IPS-11a (cell line): ENCODE results near the gene CNTN4.
"Not testable (repeated sequence)": the region's sequence is repeated elsewhere in the genome, so short reads cannot be mapped to it uniquely, and the experiment has no call there.

Experiments
- H3K4me3 ChIP-seq: one replicate; pipeline ENCODE4 v1.5.1; 2013; ENCODE audit warnings: low read depth, low read length, control low read depth

Gene CNTN4

DNA sequence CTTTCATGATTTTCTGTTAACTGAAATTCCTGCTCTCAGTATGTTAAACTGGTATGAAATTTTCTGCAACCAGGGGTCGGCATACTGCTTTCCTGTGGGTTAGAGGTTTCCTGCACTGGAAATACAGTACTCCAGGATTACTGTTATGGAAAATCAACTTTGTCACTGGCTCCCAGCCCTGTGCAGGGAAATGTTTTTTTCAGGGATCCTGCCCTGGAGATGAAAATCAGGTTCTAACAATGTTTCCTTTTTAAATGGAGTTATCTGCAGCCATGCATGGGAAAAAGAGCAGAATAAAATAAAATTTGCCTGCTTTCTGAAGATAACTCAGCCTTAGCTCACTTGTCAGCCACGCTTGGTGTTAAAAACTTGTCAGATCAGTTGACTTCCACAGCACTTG is 791.1 kb downstream of the CNTN4 start:
- no peak overlapping the region for H3K4me3 ChIP-seq

DNA sequence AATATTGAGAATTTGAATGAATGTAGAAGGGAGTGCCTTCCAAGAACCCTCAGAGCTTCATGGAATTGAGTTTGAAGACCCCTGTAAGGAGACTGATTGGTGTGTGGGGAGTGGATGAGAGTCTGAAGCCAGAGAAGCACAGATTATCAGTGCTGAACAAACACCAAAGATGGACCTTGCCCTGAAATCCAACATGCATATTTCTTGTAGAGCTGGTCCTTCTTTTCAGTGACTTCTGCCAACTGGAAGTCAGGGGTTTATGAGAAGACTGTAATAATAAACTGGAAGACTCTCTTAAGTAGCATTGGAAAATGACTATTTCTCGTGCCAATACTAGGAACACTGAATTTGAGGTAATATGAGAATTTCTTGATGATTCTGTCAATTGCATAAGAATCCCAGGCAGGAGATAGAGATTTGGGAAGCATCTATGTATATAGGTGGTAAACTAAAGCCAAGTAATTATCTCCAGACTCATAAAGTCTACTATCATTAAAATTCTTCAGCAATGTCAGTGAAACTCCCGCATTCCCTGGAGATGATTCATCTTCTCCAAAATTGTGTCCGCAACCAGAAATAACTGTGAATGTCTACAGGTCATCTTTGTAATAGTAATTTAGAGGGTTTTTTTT is 797.8 kb downstream of the CNTN4 start:
- no peak overlapping the region for H3K4me3 ChIP-seq

DNA sequence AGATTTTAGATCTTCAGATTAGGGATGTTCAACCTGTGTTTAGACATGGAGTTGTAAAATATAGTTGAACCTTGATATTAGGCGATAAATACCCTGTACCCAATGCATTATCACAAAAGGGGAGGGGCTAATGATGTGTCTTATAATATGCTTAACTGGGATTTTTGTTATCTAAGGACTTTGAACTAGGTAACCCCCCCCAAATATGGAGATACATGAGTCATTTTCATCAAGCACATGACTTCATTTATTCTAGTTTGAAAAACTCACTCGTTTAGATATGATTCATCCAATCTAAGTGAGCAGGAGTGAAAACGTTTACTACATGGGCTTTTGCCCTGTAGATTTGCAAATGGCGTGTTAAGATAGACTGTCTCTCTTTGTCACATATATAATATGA is 799.2 kb downstream of the CNTN4 start:
- no peak overlapping the region for H3K4me3 ChIP-seq

DNA sequence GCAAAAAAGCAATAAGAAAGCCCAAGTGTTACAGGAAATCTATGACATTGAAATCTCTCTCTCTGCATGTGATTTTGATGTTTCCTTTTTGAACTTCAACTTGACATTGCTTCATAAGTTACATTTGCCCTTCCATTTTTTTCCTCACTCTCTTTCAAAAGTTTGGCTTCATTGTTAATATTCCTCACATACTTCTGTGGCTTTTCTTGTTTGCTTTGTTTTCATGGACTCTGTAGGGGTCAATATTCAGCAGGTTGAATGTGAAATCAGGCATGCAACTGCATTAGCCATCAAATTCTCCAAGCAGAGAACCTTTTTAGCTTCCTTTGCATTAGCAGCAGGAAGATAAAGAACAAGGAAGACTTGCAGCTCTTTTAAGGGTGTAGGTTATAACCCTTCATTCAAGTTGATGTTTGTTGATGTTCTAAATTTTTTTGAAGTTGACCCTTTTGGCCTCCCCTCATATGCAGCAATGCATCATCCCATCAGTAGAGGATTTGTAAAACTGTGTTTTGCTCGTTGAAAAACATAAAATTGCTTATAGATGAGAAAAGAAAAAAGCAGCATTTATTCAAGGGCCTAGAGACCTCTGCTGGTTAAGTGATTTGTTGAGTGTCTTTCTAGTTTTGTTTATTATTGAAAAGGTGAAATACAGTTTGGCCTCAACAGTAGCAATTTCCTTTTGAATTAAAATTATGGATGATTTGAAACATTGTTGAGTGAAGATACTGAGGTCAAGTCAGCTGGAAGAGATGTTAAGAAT is 800.1 kb downstream of the CNTN4 start:
- H3K4me3 ChIP-seq, result no peak overlapping the region

DNA sequence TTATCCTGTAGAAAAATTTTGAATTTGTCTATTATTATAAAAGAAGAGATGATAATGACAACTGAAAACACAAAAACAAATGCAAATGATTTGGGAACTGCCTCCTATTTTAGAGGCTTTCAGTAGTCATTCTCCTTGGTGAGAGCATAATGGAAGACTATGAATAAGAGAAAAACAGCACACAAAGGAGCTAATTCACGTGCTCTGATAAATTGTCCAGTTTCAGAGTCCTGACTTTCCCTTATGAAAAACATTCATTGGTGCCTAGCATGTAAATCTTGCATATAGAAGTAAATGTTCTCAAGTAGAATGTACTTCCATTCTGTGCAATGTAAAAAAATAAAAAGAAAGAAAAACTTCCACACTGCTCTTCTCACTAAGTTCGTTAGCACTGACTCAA is 805.4 kb downstream of the CNTN4 start:
- no peak overlapping the region for H3K4me3 ChIP-seq

DNA sequence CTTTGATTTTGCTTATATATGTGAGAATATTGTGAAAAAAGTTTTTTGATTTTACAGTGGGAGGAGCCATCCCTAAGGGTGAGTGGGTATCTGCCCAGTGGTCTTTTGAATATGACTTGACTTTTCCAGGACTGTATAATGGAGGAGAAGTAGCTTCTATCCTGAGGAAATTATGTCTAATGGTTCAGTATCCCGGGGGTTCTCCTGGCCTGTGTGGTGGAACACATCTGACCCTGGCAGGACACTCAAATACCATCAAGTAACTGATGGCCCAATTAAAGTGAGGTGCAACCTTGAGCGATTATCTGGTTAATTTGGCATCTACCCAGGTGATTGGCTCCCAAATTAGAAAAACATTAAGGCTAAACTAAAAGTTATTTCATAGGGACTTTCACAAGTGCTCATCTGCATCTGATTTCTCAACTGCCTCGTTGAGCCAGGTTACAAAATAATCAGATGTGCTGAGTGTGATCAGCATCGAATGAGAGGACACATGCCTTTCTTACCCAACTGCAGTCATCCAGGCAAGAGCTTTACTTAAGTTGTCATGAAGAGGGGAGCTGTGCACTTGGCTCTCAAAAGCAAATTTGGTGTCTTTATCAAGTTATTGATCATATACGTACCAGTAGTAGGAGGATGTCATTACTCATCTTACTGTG is 810.2 kb downstream of the CNTN4 start:
- no peak overlapping the region for H3K4me3 ChIP-seq

DNA sequence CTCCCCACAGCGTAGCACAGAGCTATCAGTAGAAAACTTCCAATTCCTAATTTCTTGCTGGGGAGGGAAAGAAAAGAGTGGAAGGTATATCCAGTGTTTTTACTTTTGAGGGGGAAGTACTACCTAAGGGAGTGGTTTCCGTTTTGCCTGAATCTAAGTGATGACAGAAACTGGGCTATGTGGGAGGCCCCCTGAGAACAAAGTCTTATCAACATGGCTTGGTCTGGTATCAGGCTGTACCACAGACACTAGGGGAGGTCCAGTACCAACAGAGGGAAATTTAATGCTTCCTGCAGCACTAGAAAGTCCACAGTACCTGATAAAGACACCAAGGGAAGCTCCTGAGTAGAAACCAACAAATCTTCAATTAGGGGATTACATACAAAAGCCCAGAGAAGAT is 812.3 kb downstream of the CNTN4 start:
- no peak overlapping the region for H3K4me3 ChIP-seq

DNA sequence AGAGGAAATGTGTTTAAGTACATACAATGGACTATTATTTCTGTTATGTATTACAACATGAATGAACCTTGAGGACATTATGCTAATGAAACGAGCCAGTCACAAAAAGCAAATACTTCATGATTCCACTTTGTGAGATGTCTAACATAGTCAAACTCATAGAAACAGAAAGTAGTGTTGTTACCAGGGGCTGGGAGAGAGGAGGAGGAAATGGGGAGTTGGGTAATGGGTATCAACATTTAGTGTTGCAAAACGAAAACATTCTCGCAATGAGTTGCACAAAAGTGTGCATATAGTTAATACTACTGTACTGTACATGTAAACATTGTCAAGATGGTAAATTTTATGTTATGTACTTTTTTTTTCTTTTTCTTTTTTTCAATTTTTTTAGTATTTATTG is 817.2 kb downstream of the CNTN4 start:
- H3K4me3 ChIP-seq, result no peak overlapping the region

DNA sequence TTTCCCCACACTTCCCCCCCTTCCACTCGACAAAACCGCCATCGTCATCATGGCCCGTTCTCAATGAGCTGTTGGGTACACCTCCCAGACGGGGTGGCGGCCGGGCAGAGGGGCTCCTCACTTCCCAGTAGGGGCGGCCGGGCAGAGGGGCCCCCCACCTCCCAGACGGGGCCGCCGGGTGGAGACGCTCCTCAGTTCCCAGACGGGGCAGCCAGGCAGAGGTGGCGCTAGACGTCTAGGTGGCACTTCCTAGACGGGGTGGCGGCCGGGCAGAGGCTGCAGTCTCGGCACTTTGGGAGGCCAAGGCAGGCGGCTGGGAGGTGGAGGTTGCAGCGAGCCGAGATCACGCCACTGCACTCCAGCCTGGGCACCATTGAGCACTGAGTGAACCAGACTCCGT is 818.0 kb downstream of the CNTN4 start:
- not testable (repeated sequence) for H3K4me3 ChIP-seq

DNA sequence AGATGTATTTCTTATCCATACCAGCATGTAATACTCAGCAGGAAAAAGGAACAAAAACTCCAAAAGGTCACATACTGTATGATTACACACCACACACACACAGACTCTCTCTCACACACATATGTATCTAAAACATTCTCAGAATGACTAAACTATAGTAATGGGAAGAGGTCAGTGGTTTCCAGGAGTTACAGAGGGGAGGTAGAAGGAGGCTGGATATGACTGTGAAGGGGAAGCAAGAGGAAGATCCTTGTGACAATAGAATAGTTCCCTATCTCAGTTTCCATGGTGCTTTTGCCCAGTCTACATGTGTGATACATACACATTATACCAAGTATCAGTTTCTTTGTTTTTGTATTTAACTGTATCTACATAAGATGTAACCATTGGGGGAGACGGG is 821.4 kb downstream of the CNTN4 start:
- no peak overlapping the region for H3K4me3 ChIP-seq

DNA sequence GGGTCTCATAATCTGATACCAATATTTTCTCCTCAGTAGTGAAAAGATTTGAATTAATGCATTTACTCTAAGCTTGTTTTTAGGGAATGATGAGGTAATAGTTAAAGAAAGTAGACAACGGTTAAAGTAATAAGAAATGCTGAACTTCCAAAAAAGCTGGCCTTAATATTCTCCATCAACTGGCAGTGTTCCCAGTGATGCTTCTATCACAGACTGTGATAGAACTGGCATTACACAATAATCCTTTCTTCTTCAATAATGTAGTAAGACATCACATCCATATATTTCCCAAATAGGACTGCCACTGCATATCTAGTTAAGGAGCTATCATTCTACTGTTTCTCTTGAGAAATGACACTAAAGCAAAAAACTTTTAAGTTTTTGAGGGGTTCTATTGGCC is 822.8 kb downstream of the CNTN4 start:
- H3K4me3 ChIP-seq, result no peak overlapping the region

DNA sequence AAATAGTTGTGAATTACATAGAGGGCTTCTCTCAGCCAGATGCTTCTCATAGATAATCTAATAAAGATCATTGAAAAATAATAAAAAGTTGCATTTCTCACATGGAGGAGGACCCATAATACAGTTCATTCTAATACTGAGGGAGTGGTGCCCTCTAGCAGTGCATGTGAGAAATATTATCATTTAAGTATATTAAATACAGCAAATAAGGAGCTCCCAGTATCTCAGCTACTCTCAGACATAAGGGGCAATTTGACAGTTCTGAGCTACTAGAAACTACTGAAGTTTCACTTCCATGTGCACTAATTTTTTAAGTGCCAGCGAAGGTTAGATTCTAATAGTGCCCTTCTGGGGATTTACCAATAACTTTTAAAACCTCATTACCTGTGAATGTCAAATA is 823.2 kb downstream of the CNTN4 start:
- no peak overlapping the region for H3K4me3 ChIP-seq

DNA sequence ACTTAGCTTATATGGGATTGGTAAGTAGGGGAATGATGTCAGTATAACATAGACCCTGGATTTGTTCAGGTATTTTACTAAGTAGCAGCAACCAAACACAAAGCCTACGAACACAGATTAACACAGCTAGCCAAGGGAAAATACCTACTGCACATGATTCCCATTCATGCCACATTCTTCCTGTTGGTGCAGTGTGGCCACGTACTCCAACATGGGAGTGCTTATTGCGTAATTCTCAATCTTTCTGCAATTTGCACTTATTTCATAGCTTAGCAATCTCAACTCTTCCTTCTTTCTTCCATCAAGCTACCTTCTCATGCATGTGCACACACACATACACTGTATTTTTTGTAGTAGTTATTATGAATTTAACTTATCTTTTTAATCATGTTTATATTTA is 824.7 kb downstream of the CNTN4 start:
- no peak overlapping the region for H3K4me3 ChIP-seq

DNA sequence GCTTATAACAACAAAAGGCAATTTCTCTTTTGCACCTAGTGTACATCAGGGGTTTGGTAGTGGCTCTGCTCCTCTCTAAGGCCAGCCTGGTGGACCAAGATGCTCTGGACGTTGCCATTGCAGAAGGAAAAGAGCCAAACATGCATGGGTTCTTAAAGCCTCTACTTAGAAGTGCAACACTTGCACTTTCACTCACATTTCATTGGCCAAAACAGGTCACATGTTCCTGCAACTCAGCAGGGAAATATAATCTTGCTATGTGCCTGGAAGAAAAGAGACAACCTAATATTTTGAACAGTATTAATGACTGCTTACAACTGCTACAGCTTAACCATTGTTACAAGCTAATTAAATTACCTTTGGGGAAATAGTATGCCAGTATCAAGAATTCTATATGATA is 828.6 kb downstream of the CNTN4 start:
- no peak overlapping the region for H3K4me3 ChIP-seq

DNA sequence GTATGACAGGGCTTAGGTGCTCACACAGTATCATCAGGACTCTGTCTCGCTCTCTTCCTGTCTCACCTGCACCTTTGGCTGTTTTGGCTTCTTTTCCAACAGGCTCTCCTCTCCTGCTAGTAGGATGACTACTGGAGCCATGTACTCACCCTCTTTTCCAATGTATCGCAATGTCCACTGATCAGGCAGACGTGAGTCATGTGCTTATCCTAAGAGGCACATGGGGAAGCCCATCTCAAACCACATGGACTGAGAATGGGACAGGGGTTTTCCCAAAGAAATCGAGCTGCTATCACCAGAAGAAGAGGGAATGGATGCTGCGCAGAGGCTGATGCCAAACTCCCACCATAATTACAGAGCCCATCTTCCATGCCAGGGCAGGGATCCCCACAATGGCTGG is 830.9 kb downstream of the CNTN4 start:
- H3K4me3 ChIP-seq, result no peak overlapping the region

DNA sequence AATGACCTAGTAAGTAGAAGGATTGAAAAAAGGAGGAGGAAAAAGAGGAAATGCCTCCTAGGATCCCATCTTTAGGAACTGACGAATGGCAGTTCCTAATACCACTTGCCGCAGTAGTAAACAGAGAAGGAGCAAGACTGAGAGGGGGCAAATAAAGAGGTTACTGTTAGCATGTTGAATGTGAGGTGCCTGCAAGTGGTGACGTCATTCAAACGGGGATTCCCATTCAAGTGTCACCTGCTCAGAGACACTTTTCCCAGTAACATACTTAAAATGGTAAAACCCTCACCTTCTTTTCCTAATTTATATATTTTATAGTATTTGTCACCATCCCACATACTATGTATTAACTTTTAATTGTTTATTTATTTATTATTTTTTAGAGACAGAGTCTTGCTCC is 832.6 kb downstream of the CNTN4 start:
- H3K4me3 ChIP-seq, result no peak overlapping the region

DNA sequence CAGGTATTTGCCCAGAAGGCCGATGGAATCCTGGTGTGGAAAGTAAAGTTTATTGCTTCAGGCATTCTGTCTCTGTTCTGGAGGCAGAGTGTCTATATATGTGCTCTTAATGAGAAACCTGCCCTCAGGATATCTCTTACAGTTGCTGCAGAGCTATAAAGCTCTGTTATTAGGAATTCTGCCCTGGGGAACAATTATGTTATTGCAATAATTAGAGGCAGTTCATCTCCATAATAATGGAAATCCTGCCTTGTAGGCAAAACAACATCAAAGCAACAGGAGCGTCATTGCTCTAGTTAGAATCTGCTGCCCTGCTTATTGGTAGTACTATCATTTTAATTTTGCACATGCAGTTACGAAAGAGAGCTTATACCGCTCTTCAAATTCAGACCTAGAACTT is 835.9 kb downstream of the CNTN4 start:
- H3K4me3 ChIP-seq, result no peak overlapping the region

DNA sequence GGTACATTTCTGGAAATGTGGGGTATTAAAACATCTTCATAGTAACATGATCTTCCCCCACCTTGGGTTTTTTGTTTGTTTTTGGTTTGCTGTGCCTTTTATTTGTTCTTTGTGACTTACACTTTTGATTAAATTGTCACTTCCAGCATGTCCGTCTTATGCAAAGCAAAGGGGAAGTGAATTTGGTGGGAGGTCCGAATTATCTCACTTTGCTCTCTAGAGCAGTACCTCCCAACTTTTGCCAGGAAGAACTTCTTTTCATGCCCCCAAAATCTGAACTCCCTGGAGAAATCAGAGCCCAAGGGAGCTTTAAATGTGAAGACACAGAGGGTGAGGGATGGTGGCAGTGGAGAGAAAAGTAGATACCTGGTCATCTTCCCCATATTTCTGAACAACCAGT is 838.4 kb downstream of the CNTN4 start:
- H3K4me3 ChIP-seq, result no peak overlapping the region

DNA sequence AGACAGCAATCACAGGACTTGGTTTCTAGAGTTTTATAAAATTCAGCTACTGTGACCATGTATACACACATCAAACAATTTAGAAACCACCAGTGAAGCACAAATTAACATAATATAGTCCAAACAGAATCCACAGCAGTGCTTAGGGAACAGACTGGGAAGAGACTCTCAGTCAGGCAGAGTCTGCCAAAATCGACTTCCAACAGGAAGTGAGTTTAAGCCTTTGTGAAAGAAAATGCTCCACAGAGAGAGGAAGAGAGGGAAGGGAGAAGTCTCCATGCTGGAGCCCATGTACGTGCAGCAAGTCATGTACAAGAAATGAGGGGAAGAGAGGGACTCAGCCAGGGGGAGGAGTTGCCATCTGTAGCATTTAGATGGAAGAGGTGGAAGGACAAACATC is 838.9 kb downstream of the CNTN4 start:
- no peak overlapping the region for H3K4me3 ChIP-seq

DNA sequence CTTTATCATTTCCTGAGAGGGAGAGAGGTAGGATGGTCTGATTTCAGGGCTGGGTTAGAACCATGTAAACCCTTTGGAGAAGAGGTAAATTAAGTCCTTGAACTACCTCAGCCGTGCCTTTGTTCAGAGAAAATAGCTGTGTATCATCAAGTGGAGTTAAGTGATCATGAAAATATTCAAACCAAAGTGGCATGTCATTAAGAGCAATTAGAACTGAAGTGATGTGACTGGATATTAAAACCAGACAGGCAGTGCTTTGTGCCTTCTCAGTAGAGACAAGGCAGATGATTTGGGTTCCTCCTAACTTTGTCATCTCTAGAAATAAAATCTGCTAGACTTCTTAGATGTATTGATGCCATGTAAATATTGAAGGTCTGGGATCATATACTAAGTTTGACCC is 840.0 kb downstream of the CNTN4 start:
- H3K4me3 ChIP-seq, result no peak overlapping the region

DNA sequence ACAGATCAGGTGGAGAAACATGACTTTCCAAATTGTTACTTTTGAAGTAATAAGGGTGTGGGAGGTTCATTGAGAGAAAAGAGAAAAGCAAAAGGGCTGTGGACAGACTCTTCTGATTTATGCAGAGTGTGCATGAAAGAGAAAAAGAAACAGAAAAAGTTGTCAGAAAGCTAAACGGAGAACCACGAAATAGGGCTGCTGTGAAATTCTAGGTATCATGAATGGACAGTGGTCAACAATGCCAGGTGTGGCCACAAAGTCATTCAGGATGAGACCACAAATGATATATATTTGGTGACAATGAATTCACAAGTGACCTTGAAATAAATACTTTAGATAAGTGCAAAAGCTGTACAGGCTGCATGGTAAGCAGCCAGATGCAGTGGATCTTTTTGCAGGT is 841.4 kb downstream of the CNTN4 start:
- no peak overlapping the region for H3K4me3 ChIP-seq

DNA sequence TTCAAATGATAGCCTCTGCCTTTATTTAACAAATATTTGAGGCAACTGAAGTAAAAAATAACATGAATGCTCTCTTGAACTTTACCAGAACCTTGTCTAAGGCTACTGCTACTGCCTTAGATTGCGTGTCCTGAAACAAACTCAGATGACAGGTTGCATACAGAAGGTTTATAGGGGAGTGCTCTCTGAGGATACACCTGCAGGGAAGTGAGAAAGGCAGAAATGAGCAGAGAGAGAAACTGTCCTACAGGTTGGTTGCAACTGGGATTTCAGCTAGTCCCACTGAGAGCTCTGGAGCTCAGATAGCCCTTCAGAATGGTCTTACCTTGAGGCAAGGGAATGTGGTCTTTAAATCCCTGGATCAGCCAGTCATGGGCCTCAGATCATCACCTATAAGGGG is 846.0 kb downstream of the CNTN4 start:
- H3K4me3 ChIP-seq, result no peak overlapping the region
